GM23338 (cell line): ENCODE measurements around the gene HGFAC. TPM values are rescaled to one million over a fixed set of nuclear protein-coding genes. Genes with fewer than 3 reads are reported as not detected.

Source experiments
- ATAC-seq: fragments of 200-7000 bp; cut with Tn5 transposase; 3 replicates; pipeline ENCODE4 v1.9.1; 2020
- DNase-seq: peaks from one replicate; pipeline ENCODE4 v3.0.0-alpha.2; 2015; ENCODE audit warnings: low spot score
- H2AFZ ChIP-seq: fragments of 200-600 bp; sonication (generic); 2 replicates; pipeline ENCODE4 v1.8.0; 2016; ENCODE audit warnings: antibody characterized with exemption, mild to moderate bottlenecking, moderate library complexity
- H3F3A ChIP-seq: fragments of 200-600 bp; sonication (generic); replicated peaks from 2 replicates; pipeline ENCODE4 v1.8.0; 2017; ENCODE audit warnings: antibody characterized with exemption, mixed run types, low read depth
- H3K27ac ChIP-seq: fragments of 200-600 bp; sonication (generic); 2 replicates; pipeline ENCODE4 v1.6.1; 2016; ENCODE audit warnings: low read depth
- H3K27me3 ChIP-seq: fragments of 200-600 bp; sonication (generic); 2 replicates; pipeline ENCODE4 v1.8.0; 2016; ENCODE audit warnings: mild to moderate bottlenecking, mixed run types, moderate library complexity; ENCODE audit not compliant: insufficient read depth
- H3K36me3 ChIP-seq: fragments of 200-600 bp; sonication (generic); 2 replicates; pipeline ENCODE4 v1.8.0; 2016; ENCODE audit warnings: mild to moderate bottlenecking; ENCODE audit not compliant: insufficient read depth
- H3K4me1 ChIP-seq: fragments of 200-600 bp; sonication (generic); 2 replicates; pipeline ENCODE4 v1.8.0; 2016; ENCODE audit warnings: mild to moderate bottlenecking, moderate library complexity; ENCODE audit not compliant: insufficient read depth
- H3K4me2 ChIP-seq: fragments of 200-600 bp; sonication (generic); 2 replicates; pipeline ENCODE4 v1.7.1; 2017; ENCODE audit warnings: mixed run types
- H3K4me3 ChIP-seq: fragments of 200-600 bp; sonication (generic); 2 replicates; pipeline ENCODE4 v1.6.1; 2016; ENCODE audit warnings: mixed run types
- H3K79me2 ChIP-seq: fragments of 200-600 bp; sonication (generic); replicated peaks from 2 replicates; pipeline ENCODE4 v1.8.0; 2017; ENCODE audit warnings: mild to moderate bottlenecking; ENCODE audit not compliant: insufficient read depth
- H3K9me2 ChIP-seq: fragments of 200-600 bp; sonication (generic); 2 replicates; pipeline ENCODE4 v1.8.0; 2017; ENCODE audit not compliant: insufficient read depth
- H4K20me1 ChIP-seq: fragments of 200-600 bp; sonication (generic); replicated peaks from 2 replicates; pipeline ENCODE4 v1.8.0; 2017; ENCODE audit warnings: mild to moderate bottlenecking; ENCODE audit not compliant: insufficient read depth
- H3K27ac Mint-ChIP-seq: 2 replicates; pipeline ENCODE4 v1.8.0; 2020; ENCODE audit warnings: inconsistent platforms, mild to moderate bottlenecking, moderate library complexity, mixed read lengths
- H3K27me3 Mint-ChIP-seq: 3 replicates; pipeline ENCODE4 v1.8.0; 2022; ENCODE audit warnings: low read depth, mild to moderate bottlenecking, moderate library complexity, mixed read lengths, inconsistent platforms; ENCODE audit not compliant: insufficient read depth, poor library complexity
- H3K36me3 Mint-ChIP-seq: 3 replicates; pipeline ENCODE4 v1.8.0; 2021; ENCODE audit warnings: low read depth, mild to moderate bottlenecking, inconsistent platforms, moderate library complexity, mixed read lengths
- H3K4me1 Mint-ChIP-seq: 3 replicates; pipeline ENCODE4 v1.8.0; 2020; ENCODE audit warnings: mild to moderate bottlenecking, inconsistent platforms, mixed read lengths
- H3K4me3 Mint-ChIP-seq: 3 replicates; pipeline ENCODE4 v1.8.0; 2021; ENCODE audit warnings: moderate library complexity, mild to moderate bottlenecking, inconsistent platforms, mixed read lengths
- H3K9me3 Mint-ChIP-seq: 3 replicates; pipeline ENCODE4 v1.8.0; 2020; ENCODE audit warnings: moderate library complexity, mild to moderate bottlenecking, inconsistent platforms, mixed read lengths
- CREB1 ChIP-seq: fragments of 250-450 bp; sonication (Bioruptor Pico); IDR thresholded peaks from 2 replicates; pipeline ENCODE4 v1.5.0; 2020; ENCODE audit warnings: low read depth, mild to moderate bottlenecking, moderate library complexity
- CTCF ChIP-seq, 2 experiments: fragments of 200-600 bp in 1 of 2; sonication (generic) in 1 of 2; conservative IDR thresholded peaks; 2 replicates each; pipeline versions ENCODE4 v1.5.1 to v1.6.1; 2016 to 2017; ENCODE audit warnings: antibody characterized with exemption in 2 of 2, low read depth in 2 of 2, mild to moderate bottlenecking in 2 of 2, moderate library complexity in 1 of 2
- EZH2 ChIP-seq: fragments of 200-600 bp; sonication (generic); IDR thresholded peaks from one replicate; pipeline ENCODE4 v1.8.0; 2017; ENCODE audit warnings: antibody characterized with exemption, mild to moderate bottlenecking, low read depth; ENCODE audit not compliant: unreplicated experiment
- EZH2phosphoT487 ChIP-seq: fragments of 200-600 bp; sonication (generic); IDR thresholded peaks from one replicate; pipeline ENCODE4 v1.8.1; 2018; ENCODE audit warnings: antibody characterized with exemption; ENCODE audit not compliant: unreplicated experiment
- JUNB ChIP-seq: IDR thresholded peaks from one replicate; pipeline ENCODE4 v1.6.1; 2016; ENCODE audit warnings: antibody characterized with exemption; ENCODE audit not compliant: unreplicated experiment
- NANOG ChIP-seq: IDR thresholded peaks from 2 replicates; pipeline ENCODE4 v1.6.1; 2016; ENCODE audit warnings: antibody characterized with exemption, borderline replicate concordance
- POLR2AphosphoS5 ChIP-seq: IDR thresholded peaks from 2 replicates; pipeline ENCODE4 v1.6.1; 2016; ENCODE audit warnings: antibody characterized with exemption, low read depth
- STAT1 ChIP-seq: IDR thresholded peaks from one replicate; pipeline ENCODE4 v1.6.1; 2016; ENCODE audit warnings: antibody characterized with exemption; ENCODE audit not compliant: unreplicated experiment
- ZNF331 ChIP-seq: fragments of 250-450 bp; sonication (Bioruptor Pico); IDR thresholded peaks from 2 replicates; pipeline ENCODE4 v1.5.0; 2020; ENCODE audit warnings: low read depth, mild to moderate bottlenecking, moderate library complexity
- ZNF462 ChIP-seq: fragments of 250-450 bp; sonication (Bioruptor Pico); IDR thresholded peaks from 2 replicates; pipeline ENCODE4 v1.5.0; 2020; ENCODE audit warnings: mild to moderate bottlenecking, moderate library complexity
- polyA plus RNA-seq: library from polyadenylated mRNA; unstranded; fragments of >200 nt; fragmentation: Nextera tagmentation; extraction: Ambion mirVana; gene quantifications from 2 replicates; pipeline ENCODE4 v1.2.1, GENCODE V29; 2016
- total RNA-seq: library from RNA; depleted of rRNA; stranded (reverse); fragments of >200 nt; shearing (Covaris generic); gene quantifications from 2 replicates; pipeline ENCODE4 v1.2.3, GENCODE V29; 2014

HGFAC gene
- total and polyA plus RNA-seq, 2 experiments from 2014 or later: 0.94 TPM; not detected in 1

GRCh38 chr4:3473996-3474765 is 32.4 kb downstream of the HGFAC start:
- H3K27ac ChIP-seq: no peak overlapping the region
- ATAC-seq (no peak), DNase-seq (no peak)
- Mint-ChIP-seq H3K4me1 (peaks cover 3% of the 10 kb centered on the region; the same call in 1 of the 3 replicates), H3K36me3 (no peaks in the 10 kb centered on the region), H3K9me3 (no peaks in the 10 kb centered on the region), H3K4me3 (no peak overlapping the region), H3K27me3 (peaks cover 51% of the 10 kb centered on the region), H3K27ac (no peak overlapping the region)
- no peak overlapping the region for H2AFZ ChIP-seq
- no peaks in the 10 kb centered on the region for H4K20me1 ChIP-seq
- no peaks in the 10 kb centered on the region for H3K4me1 ChIP-seq
- no peak overlapping the region for H3K4me3 ChIP-seq
- H3K79me2 ChIP-seq: no peaks in the 10 kb centered on the region
- no peak overlapping the region for H3K4me2 ChIP-seq
- peaks cover 22% of the 10 kb centered on the region for H3K27me3 ChIP-seq
- no peaks in the 10 kb centered on the region for H3K36me3 ChIP-seq
- no peaks in the 10 kb centered on the region for H3K9me2 ChIP-seq
- H3F3A ChIP-seq: no peaks in the 10 kb centered on the region
- TF ChIP-seq JUNB: no peak
- TF ChIP-seq STAT1: no peak
- TF ChIP-seq CTCF (conservative IDR thresholded peaks at IDR 0.05; ENCODE audit: low read depth in 2 of 2): no peak
- TF ChIP-seq EZH2: no peak
- TF ChIP-seq NANOG: no peak
- no peak for TF ChIP-seq EZH2phosphoT487
- TF ChIP-seq ZNF462 (CRISPR knock-in tag): no peak
- TF ChIP-seq POLR2AphosphoS5: no peak
- no peak for TF ChIP-seq CREB1
- TF ChIP-seq ZNF331 (CRISPR knock-in tag): no peak
